ENCODE results near the gene TCEANC.

Gene TCEANC

DNA sequence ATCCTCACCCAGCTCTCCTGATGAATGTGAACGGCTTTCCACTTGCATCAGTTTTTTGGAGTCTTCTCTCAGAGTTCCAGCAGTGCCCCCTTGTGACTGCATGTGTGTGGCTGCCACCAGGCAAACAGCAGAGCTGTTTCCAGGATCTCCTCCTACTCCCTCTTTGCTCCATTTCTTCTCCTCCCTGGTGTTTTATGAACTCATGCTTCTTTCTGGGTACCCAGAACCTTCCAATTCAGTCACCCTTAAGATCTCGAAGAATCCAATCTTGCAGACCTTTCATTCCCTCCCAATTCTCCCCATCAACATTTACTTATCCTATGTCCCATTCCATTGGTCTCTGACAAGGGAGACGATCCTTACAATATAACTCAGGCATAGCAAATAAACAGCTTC is 6.8 kb upstream of the TCEANC start (continued):
- TF ChIP-seq, protein P1, sequence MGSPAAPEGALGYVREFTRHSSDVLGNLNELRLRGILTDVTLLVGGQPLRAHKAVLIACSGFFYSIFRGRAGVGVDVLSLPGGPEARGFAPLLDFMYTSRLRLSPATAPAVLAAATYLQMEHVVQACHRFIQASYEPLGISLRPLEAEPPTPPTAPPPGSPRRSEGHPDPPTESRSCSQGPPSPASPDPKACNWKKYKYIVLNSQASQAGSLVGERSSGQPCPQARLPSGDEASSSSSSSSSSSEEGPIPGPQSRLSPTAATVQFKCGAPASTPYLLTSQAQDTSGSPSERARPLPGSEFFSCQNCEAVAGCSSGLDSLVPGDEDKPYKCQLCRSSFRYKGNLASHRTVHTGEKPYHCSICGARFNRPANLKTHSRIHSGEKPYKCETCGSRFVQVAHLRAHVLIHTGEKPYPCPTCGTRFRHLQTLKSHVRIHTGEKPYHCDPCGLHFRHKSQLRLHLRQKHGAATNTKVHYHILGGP (tag by site-specific recombination; IDR thresholded peaks at IDR 0.05) = no peak
- no peak for TF ChIP-seq ZNF48 (tag by site-specific recombination; IDR thresholded peaks at IDR 0.05)
- 0 out of 2 replicates have a peak, but pooled peaks have one; percentile 25 for TF ChIP-seq ZBTB21 (tag by site-specific recombination; IDR thresholded peaks at IDR 0.05)
- TF ChIP-seq, protein P2, sequence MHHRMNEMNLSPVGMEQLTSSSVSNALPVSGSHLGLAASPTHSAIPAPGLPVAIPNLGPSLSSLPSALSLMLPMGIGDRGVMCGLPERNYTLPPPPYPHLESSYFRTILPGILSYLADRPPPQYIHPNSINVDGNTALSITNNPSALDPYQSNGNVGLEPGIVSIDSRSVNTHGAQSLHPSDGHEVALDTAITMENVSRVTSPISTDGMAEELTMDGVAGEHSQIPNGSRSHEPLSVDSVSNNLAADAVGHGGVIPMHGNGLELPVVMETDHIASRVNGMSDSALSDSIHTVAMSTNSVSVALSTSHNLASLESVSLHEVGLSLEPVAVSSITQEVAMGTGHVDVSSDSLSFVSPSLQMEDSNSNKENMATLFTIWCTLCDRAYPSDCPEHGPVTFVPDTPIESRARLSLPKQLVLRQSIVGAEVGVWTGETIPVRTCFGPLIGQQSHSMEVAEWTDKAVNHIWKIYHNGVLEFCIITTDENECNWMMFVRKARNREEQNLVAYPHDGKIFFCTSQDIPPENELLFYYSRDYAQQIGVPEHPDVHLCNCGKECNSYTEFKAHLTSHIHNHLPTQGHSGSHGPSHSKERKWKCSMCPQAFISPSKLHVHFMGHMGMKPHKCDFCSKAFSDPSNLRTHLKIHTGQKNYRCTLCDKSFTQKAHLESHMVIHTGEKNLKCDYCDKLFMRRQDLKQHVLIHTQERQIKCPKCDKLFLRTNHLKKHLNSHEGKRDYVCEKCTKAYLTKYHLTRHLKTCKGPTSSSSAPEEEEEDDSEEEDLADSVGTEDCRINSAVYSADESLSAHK (tag by site-specific recombination; IDR thresholded peaks at IDR 0.05) = peak; percentile 94
- TF ChIP-seq, protein P3, sequence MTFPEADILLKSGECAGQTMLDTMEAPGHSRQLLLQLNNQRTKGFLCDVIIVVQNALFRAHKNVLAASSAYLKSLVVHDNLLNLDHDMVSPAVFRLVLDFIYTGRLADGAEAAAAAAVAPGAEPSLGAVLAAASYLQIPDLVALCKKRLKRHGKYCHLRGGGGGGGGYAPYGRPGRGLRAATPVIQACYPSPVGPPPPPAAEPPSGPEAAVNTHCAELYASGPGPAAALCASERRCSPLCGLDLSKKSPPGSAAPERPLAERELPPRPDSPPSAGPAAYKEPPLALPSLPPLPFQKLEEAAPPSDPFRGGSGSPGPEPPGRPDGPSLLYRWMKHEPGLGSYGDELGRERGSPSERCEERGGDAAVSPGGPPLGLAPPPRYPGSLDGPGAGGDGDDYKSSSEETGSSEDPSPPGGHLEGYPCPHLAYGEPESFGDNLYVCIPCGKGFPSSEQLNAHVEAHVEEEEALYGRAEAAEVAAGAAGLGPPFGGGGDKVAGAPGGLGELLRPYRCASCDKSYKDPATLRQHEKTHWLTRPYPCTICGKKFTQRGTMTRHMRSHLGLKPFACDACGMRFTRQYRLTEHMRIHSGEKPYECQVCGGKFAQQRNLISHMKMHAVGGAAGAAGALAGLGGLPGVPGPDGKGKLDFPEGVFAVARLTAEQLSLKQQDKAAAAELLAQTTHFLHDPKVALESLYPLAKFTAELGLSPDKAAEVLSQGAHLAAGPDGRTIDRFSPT (tag by site-specific recombination; IDR thresholded peaks at IDR 0.05) = no peak
- TF ChIP-seq, protein P4, sequence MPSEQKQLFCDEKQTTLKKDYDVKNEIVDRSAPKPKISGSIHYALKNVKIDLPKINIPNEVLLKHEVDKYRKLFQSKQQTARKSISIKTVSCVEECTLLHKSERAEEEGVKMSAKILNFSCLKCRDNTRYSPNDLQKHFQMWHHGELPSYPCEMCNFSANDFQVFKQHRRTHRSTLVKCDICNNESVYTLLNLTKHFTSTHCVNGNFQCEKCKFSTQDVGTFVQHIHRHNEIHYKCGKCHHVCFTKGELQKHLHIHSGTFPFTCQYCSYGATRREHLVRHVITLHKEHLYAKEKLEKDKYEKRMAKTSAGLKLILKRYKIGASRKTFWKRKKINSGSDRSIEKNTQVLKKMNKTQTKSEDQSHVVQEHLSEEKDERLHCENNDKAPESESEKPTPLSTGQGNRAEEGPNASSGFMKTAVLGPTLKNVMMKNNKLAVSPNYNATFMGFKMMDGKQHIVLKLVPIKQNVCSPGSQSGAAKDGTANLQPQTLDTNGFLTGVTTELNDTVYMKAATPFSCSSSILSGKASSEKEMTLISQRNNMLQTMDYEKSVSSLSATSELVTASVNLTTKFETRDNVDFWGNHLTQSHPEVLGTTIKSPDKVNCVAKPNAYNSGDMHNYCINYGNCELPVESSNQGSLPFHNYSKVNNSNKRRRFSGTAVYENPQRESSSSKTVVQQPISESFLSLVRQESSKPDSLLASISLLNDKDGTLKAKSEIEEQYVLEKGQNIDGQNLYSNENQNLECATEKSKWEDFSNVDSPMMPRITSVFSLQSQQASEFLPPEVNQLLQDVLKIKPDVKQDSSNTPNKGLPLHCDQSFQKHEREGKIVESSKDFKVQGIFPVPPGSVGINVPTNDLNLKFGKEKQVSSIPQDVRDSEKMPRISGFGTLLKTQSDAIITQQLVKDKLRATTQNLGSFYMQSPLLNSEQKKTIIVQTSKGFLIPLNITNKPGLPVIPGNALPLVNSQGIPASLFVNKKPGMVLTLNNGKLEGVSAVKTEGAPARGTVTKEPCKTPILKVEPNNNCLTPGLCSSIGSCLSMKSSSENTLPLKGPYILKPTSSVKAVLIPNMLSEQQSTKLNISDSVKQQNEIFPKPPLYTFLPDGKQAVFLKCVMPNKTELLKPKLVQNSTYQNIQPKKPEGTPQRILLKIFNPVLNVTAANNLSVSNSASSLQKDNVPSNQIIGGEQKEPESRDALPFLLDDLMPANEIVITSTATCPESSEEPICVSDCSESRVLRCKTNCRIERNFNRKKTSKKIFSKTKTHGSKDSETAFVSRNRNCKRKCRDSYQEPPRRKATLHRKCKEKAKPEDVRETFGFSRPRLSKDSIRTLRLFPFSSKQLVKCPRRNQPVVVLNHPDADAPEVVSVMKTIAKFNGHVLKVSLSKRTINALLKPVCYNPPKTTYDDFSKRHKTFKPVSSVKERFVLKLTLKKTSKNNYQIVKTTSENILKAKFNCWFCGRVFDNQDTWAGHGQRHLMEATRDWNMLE (tag by site-specific recombination; conservative IDR thresholded peaks at IDR 0.05; ENCODE audit: low read depth) = no peak
- no peak for TF ChIP-seq ZNF157 (tag by site-specific recombination; IDR thresholded peaks at IDR 0.05)
- TF ChIP-seq REPIN1 (tag by site-specific recombination; IDR thresholded peaks at IDR 0.05; ENCODE audit: low read depth) = no peak
- TF ChIP-seq ZNF701 (tag by site-specific recombination; IDR thresholded peaks at IDR 0.05) = no peak
- peak; percentile 71; the same call in 1 of the 2 replicates for TF ChIP-seq ZNF660 (tag by site-specific recombination; IDR thresholded peaks at IDR 0.05)
- TF ChIP-seq, protein P5, sequence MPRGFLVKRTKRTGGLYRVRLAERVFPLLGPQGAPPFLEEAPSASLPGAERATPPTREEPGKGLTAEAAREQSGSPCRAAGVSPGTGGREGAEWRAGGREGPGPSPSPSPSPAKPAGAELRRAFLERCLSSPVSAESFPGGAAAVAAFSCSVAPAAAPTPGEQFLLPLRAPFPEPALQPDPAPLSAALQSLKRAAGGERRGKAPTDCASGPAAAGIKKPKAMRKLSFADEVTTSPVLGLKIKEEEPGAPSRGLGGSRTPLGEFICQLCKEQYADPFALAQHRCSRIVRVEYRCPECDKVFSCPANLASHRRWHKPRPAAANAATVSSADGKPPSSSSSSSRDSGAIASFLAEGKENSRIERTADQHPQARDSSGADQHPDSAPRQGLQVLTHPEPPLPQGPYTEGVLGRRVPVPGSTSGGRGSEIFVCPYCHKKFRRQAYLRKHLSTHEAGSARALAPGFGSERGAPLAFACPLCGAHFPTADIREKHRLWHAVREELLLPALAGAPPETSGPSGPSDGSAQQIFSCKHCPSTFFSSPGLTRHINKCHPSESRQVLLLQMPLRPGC (tag by site-specific recombination; IDR thresholded peaks at IDR 0.05) = no peak
- no peak for TF ChIP-seq ZNF335 (tag by site-specific recombination; conservative IDR thresholded peaks at IDR 0.05)
- TF ChIP-seq, protein P6, sequence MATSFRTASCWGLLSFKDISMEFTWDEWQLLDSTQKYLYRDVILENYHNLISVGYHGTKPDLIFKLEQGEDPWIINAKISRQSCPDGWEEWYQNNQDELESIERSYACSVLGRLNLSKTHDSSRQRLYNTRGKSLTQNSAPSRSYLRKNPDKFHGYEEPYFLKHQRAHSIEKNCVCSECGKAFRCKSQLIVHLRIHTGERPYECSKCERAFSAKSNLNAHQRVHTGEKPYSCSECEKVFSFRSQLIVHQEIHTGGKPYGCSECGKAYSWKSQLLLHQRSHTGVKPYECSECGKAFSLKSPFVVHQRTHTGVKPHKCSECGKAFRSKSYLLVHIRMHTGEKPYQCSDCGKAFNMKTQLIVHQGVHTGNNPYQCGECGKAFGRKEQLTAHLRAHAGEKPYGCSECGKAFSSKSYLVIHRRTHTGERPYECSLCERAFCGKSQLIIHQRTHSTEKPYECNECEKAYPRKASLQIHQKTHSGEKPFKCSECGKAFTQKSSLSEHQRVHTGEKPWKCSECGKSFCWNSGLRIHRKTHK (tag by site-specific recombination; IDR thresholded peaks at IDR 0.05) = no peak
- TF ChIP-seq SCRT1 (tag by site-specific recombination; IDR thresholded peaks at IDR 0.05; ENCODE audit: borderline replicate concordance) = no peak
- TF ChIP-seq ZNF140 (tag by site-specific recombination; IDR thresholded peaks at IDR 0.05) = no peak
- 0 out of 2 replicates have a peak, but pooled peaks have one; percentile 14 for TF ChIP-seq ZFHX2 (tag by site-specific recombination; conservative IDR thresholded peaks at IDR 0.05)
- TF ChIP-seq ZNF621 (tag by site-specific recombination; IDR thresholded peaks at IDR 0.05) = no peak
- TF ChIP-seq ZNF558 (tag by site-specific recombination; IDR thresholded peaks at IDR 0.05) = no peak
- TF ChIP-seq ZNF132 (tag by site-specific recombination; IDR thresholded peaks at IDR 0.05; ENCODE audit: borderline replicate concordance) = no peak
- TF ChIP-seq ZBTB17 (tag by site-specific recombination; IDR thresholded peaks at IDR 0.05) = peak; percentile 53; the same call in 1 of the 2 replicates
- TF ChIP-seq ZNF133 (tag by site-specific recombination; IDR thresholded peaks at IDR 0.05) = no peak; the same call in 1 of the 2 replicates
- TF ChIP-seq ZNF76 (tag by site-specific recombination; IDR thresholded peaks at IDR 0.05; ENCODE audit: borderline replicate concordance, low read depth) = no peak
- no peak for TF ChIP-seq ZNF292 (tag by site-specific recombination; IDR thresholded peaks at IDR 0.05; ENCODE audit: borderline replicate concordance, low read depth)
- no peak for TF ChIP-seq ZNF146 (tag by site-specific recombination; IDR thresholded peaks at IDR 0.05)
- no peak for TF ChIP-seq ZNF302 (tag by site-specific recombination; IDR thresholded peaks at IDR 0.05; ENCODE audit: low read depth)
- TF ChIP-seq ZBTB7A (tag by site-specific recombination; IDR thresholded peaks at IDR 0.05; ENCODE audit: low read depth) = no peak
- TF ChIP-seq ZNF791 (tag by site-specific recombination; IDR thresholded peaks at IDR 0.05) = no peak
